Suppressor macrophage (primary cell): Measurements from ENCODE around the gene GRIN1.
A peak's percentile ranks its signal among the peaks of the same experiment; 100 is the strongest.
"Not testable (repeated sequence)": the region's sequence is repeated elsewhere in the genome, so short reads cannot be mapped to it uniquely, and the experiment has no call there.

Experiments
- DNase-seq, 4 experiments: peaks; one replicate each; pipeline ENCODE4 v3.0.0-alpha.2; 2020 to 2022

GRIN1 gene

GRCh38 chr9:137128862-137129455, 10.0 kb upstream of the GRIN1 start:
- DNase-seq: peak in 1 of 4 experiments; percentile 22

DNA sequence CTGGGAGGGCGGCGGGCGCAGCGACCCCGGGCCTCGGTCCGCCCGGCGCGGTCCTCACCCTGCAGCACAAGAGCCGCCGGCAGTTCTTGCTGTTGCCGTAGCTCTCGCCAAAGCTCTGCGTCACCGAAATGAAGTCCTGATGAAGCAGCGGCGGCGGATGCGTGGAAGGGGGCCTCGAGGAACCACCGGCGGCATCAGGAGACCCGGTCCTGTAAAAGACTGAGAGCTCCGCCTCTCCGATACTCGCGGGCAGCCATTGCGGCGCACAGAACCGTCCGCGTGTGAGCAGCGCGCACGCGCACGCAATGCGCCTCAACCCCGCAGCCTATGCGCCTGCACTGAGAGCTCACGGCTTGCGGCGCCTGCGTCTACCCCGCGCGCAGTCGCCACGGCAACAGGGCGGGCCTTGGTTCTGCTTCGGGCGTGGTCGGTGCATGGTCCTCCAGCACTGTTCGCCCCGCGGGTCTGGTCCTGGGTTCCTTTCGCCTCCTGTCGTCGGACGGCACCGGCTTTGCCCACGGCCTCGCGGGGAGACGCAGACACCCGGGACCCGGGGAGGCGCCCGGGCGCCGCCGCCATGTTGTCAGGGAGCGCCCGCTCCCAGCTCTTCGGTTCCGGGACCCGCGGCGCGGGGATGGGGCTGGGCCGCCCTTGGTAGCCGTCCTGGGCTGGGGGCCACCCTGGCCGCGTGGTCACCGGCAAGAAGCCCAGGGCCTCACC, 9.3 kb upstream of the GRIN1 start:
- DNase-seq: peak; percentile 96 to 98 (median 97)

DNA sequence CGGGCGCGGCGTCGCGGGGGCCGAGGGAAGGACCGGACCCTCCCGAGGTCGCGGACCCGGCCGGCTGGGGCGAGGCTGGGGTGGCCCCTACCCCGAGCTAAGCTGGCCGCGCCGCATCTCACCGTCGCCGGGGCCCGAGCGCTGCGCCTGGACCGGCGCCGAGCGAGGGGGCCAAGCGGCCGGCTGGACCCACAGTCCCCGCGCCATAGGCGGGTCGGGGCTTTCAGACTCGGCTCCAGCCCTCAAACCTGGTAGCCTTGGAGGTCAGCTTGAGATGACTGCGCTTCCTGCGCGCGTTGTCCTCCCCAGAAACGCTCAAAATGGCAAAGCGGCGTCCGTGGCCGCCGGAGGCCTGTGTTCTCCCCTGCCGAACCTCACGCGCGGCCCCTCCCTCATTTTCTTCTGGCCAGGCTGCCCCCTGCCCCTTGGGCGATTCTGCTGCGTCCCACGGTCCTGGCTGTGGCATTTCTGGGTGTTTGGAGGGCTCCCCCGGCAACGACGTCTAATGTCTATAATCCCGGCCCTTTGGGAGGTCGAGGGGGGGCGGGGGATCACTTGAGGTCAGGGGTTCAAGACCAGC, 8.7 kb upstream of the GRIN1 start:
- peak in 1 of 4 experiments; percentile 33 for DNase-seq

DNA sequence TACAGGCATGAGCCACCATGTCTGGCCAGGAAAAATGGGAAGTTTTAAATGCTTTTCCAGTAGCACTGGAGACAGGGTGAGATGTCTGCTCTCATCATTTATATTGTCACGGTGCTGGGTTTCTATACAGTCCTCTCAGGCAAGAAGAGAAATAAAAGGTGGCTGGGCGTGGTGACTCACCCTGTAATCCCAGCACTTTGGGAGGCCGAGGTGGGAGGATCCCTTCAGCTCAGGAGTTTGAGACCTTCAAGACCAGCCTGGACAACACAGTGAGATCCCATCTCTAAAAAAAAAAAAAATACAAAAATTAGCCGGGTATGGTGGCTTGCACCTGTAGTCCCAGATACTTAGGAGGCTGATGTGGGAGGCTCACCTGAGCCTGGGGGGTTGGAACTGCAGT, 4.8 kb upstream of the GRIN1 start:
- no peak for DNase-seq

DNA sequence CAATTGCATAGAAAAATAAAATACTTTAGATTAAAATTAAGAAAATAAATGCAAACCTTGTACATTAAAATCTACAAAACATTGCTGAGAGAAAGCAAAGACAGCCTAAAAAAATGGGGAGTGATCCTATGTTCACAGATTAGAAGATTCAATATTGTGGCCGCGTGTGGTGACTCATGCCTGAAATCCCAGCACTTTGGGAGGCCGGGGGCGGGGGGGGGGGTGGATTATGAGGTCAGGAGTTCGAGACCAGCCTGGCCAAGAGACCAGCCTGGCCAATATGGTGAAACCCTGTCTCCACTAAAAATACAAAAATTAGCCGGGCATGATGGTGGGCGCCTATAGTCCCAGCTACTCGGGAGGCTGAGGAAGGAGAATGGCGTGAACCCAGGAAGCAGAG, 3.8 kb upstream of the GRIN1 start:
- DNase-seq: not testable (repeated sequence)

- no peak for DNase-seq
These were observed 2.6 kb upstream of the GRIN1 start for GRCh38 chr9:137136261-137136880.

DNA sequence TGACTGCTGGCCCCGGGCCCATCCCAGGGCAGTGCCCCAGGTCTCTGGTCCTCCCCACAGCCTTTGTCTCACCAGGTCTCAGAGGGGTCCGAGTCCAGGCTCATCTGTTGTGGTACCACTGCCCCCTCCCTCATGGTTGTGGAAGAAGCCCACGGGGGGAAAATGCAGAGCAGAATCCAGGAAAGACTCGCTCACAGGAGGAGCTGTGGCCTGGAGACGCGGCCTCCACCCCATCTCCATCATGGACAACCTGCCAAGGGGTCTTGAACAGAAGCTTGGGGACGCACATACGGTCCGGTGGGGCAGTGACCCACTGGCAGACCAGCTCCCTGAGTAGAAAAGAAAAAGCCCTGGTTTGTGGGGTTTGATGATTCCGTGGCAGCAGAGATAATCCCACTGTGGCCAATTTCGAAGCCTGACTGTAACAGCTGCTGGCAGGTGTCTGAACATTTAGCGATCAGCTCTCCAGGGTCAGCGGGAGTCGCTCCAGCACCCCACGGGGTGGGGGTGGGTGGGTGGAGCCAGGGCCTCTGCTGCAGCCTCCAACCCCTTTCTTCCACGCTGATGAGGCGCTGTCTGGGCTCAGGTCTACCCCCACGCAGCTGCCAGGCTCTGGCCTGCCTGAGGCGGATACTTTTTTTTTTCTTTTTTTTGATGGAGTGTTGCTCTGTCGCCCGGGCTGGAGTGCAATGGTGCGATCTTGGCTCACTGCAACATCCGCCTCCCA, 1.9 kb upstream of the GRIN1 start:
- no peak for DNase-seq

- DNase-seq: no peak
These were observed 764 bp upstream of the GRIN1 start for GRCh38 chr9:137138058-137138721.

DNA sequence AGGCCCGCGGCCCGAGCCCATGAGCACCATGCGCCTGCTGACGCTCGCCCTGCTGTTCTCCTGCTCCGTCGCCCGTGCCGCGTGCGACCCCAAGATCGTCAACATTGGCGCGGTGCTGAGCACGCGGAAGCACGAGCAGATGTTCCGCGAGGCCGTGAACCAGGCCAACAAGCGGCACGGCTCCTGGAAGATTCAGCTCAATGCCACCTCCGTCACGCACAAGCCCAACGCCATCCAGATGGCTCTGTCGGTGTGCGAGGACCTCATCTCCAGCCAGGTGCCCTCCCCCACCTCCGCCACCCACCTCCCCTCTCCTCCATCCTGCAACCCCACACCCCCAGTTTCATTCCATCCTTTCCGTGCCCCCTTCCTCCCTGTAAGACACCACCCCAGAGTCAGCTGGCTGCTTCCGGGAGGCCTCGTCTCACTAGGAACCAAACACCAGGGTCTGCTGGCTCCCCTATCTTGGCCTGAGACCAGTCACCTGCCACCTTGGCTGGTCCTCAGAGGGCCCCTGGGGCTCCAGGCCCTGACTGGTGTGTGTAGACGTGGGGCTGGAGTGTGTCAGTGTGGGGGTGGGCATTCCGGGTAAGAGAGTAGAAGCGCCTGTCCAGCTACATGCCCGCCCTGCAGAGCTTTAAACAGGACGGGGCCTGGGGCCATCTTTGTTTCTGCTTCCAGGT, 655 bp downstream of the GRIN1 start:
- no peak for DNase-seq

- no peak for DNase-seq
These were observed 1.4 kb downstream of the GRIN1 start for GRCh38 chr9:137140151-137141012.

- DNase-seq: no peak
These were observed 2.3 kb downstream of the GRIN1 start for GRCh38 chr9:137141050-137141810.

DNA sequence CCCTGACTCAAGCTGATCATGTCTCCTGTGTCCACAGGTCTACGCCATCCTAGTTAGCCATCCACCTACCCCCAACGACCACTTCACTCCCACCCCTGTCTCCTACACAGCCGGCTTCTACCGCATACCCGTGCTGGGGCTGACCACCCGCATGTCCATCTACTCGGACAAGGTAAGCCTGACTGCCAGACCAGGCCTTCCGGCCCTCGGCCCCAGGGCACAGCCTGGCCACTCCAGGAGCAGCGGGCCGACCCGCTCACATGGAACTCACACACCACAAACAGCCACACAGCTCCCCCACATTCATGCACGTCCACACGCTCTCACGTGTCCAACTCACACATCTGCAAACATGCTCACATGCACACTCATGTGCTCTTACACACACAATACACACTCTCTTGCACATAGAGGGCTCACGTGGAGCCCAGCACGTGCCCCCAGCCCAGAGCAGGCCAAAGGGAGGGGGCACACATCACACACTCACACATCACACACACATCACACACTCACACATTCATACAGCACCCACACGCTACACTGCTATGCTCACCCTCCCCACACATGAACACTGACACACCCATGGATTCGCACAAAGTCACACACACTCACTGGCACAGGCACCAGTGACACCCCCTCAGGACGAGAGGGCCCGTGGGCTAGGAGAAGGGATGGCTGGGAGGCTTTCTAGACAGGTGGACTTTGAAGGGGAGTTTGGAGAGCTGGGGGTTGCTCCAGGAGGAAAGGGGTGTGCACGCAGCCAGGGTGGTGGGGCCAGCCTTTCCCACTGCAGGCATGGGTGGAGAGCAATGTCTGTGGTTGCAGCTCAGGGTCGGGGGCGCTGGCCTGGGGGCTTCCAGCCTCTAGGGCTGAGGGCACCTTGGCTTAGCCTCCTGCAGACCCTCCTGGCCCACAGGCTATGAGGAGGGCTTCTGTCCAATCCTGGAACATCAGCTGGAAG, 3.3 kb downstream of the GRIN1 start:
- DNase-seq: no peak

- no peak for DNase-seq
These were observed 4.5 kb downstream of the GRIN1 start for GRCh38 chr9:137143459-137143858.

DNA sequence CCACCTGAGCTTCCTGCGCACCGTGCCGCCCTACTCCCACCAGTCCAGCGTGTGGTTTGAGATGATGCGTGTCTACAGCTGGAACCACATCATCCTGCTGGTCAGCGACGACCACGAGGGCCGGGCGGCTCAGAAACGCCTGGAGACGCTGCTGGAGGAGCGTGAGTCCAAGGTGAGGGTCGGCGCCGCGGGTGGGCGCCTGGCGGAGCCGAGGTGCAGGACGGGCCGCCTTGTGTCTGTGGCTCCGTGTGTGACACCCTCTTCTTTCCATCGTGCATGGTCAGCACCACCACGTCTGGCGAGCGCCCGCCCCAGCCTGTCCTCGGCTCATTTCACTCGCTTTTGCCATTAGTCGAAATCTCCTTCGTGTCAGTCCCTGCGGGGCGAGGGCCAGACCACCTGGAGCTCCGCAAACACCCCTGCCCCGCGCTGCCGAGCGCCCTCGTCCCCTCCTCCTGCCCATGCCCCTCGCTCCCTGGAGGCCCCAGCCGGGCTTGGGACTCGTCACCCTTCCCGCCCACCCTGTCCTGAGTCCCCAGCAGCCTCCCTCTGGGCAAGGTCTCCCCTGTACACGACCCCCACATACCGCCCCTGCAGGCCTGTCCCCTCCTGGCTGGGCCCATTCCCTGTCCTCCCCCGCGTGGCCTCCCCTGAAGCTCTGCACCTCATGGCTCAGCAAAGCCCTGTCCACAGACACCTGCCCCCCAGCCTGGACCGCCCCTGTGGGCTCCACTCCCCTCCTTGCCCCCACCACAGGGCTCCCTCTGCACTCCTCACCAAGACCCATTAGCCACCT, 7.0 kb downstream of the GRIN1 start:
- no peak for DNase-seq

- no peak for DNase-seq
These were observed 7.6 kb downstream of the GRIN1 start for GRCh38 chr9:137146527-137146918.

- no peak for DNase-seq
These were observed 8.3 kb downstream of the GRIN1 start for GRCh38 chr9:137147091-137147792.

DNA sequence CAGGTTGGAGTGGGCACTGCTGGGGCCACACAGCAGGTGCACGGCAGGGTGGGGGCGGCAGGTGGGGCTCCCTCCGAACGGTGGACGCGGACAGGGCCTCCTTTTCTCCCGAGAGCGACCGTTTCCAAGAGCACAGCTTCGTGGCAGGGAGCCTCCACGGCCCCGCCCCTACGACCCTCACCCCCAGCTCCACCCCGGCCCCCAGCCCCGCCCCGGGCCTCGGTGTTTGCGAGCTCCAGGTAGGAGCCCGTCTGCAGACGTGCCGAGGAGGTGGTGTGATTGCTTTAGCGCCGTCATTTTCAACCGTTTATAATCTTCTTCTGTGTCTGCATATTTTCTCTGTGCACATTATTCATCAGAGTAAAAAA, 8.8 kb downstream of the GRIN1 start:
- DNase-seq: no peak
